ENCODE results near the gene MAL.
A peak's percentile ranks its signal among the peaks of the same experiment; 100 is the strongest.
"Not testable (repeated sequence)": the region's sequence is repeated elsewhere in the genome, so short reads cannot be mapped to it uniquely, and the experiment has no call there.

MAL gene

DNA sequence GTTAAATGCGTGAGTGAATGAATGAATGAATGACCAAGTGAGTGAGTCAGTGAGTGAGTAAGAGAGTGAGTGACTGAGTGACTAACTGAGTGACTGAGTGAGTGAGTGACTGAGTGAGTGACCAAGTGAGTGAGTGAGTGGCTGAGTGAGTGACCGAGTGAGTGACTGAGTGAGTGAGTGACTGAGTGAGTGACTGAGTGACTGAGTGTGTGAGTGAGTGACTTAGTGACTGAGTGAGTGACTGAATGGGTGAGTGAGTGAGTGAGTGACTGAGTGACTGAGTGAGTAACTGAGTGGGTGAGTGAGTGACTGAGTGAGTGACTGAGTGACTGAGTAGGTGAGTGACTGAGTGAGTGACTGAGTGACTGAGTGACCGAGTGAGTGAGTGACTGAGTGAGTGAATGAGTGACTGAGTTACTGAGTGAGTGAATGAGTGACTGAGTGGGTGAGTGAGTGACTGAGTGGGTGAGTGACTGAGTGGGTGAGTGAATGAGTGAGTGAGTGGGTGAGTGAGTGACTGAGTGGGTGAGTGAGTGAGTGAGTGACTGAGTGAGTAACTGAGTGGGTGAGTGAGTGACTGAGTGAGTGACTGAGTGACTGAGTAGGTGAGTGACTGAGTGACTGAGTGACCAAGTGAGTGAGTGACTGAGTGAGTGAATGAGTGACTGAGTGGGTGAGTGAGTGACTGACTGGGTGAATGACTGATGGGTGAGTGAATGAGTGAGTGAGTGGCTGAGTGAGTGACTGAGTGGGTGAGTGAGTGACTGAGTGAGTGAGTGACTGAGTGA lies 11.3 kb downstream of the MAL start:
- DNase-seq: no peak

GRCh38 chr2:95037384-95037839 lies 11.9 kb downstream of the MAL start:
- no peak for DNase-seq

GRCh38 chr2:95037841-95038585 lies 12.5 kb downstream of the MAL start:
- not testable (repeated sequence) for DNase-seq

DNA sequence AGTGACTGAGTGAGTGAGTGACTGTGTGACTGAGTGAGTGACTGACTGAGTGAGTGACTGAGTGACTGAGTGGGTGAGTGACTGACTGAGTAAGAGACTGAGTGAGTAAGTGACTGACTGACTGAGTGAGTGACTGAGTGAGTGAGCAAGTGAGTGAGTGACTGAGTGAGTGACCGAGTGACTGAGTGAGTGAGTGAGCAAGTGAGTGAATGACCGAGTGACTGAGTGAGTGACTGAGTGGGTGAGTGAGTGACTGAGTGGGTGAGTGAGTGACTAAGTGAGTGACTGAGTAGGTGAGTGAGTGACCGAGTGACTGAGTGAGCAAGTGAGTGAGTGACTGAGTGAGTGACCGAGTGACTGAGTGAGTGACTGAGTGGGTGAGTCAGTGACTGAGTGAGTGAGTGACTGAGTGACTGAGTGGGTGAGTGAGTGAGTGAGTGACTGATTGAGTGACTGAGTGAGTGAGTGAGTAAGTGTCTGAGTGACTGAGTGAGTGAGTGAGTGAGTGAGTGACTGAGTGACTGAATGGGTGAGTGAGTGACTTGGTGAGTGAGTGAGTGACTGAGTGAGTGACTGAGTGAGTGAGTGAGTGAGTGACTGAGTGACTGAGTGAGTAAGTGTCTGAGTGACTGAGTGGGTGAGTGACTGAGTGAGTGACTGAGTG lies 13.3 kb downstream of the MAL start:
- no peak for DNase-seq

DNA sequence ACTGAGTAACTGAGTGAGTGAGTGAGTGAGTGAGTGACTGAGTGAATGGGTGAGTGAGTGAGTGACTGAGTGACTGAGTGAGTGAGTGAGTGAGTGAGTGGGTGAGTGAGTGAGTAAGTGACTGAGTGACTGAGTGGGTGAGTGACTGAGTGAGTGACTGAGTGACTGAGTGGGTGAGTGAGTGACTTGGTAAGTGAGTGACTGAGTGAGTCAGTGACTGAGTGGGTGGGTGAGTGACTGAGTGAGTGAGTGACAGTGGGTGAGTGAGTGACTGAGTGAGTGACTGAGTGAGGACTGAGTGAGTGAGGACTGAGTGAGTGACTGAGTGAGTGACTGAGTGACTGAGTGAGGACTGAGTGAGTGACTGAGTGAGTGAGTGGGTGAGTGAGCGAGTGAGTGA lies 13.9 kb downstream of the MAL start:
- DNase-seq: no peak

DNA sequence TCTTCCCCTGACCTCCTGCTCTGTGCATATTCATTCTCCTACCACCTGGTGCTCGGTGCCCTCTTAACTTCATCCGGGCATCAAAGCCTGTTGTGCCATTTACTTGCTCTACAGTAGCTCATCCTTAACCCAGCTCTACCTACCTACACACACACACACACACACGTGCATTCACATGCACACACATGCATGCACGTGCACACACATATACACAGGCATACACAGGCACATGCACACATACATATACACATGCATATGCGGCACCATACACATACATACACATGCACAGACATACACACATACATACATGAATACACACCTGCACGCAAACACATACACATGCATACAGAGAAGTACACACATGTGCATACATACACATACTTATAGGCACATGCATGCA lies 14.5 kb downstream of the MAL start:
- DNase-seq: no peak

DNA sequence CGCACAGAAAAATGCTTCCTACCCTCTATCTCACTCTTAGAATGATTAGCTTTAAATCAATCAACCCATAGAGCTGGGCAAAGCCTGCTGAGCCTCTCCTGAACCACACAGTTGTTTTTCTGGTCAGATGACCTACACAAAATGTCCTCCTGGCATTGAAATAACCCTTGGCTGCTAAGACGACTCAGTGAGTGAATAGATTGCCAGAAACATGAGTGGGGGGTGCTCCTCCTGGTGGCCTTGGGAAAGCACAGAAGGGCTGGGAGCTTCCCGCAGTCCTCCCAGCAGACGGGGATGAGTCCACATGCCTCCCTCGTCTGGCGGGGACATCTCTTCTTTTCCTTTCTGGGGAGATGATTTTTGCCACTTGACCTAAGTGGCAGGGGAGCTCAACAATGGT lies 14.9 kb downstream of the MAL start:
- no peak for DNase-seq

DNA sequence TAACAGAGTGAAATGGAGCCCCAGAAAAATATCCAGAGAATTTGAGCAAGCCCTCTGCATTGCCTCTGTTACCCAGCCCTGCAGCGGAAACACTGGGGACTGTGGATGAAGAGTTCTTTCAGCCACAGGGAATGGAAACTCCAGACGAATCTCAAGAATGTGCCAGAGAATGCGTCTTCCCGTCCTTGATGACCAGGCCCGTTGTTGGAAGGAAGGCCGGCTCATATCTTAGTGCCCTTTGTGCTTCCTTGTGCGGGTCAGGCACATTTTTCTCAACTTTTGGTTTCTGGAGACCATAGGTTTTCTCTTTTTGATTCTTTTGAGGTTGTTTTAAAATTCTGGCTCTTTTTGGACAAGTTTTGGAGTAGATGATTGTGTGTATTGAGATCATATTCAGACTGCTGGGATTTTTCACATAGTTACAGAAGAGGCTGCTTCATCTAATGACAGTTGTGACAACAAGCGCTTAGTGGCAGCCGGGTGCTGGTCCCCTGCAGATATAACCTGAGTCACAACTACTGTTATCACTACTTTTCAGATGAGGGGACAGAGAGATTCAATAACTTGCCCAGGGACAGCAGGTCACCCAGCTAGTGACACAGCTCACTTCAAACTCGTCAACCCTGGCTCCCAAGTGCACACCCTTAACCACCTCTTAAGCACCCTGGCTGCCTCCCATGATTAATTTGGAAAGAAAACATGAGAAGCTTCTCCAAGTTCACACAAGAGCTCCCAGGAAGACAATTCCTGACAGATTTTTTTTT lies 15.7 kb downstream of the MAL start:
- DNase-seq: no peak

- no peak for DNase-seq
These were observed 16.4 kb downstream of the MAL start for GRCh38 chr2:95041824-95042442.

- DNase-seq: no peak
These were observed 17.2 kb downstream of the MAL start for GRCh38 chr2:95042472-95043271.

DNA sequence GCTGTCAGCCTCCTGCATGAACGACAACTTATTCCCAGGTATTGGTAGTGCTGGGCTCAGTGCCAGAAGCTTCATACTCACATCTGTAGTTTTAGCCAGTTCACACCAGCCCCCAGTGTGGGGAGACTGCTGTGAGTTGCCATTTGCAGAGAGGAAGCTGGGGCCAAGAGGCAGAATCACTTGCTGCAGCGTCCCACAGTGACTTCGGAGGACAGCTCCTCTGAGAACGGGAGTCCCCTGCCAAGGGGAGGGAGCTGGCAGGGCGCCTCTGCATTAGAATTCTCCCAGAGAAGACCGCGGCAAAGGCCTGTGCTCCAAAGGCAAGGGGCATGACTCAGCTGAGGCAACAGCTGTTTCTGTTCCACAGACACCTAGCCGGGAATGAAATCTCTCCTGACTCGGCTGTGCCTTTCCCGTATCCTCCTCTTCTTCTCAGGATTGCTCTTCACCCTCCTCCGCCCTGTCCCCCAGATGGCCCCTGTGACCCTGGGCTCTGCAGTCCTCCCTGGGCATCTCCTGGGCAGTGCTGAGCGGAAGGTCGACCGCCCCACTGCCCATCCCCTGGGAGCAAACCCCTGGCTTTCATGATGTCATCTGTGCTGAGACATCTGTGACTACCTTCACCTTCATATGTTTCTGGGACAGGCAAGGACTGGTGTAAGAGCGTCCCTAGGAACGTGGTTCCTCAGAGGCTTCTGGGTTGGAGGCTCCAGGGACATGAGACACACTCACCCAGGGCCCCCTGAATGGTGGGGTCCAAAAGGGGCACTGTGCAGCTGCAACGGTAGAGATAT lies 18.0 kb downstream of the MAL start:
- peak; percentile 46 for DNase-seq

DNA sequence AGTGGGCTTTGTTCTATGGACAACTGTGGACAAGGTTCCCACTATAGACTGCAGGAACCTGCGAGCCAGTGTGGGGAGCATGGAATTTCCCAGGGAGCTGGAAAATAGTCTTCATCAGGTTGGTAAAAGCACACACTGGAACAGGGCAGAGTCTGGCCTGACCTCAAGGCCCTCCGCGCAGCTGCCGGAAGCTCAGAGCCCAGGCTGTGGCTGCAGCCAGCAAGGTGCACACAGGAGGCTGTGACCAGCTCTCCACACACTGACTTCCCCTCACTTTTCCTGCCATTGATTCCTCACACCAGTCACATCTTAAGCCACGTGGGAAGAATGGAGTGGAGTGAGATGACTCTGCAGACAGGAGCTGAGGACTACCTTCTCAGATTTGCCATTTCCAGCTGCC lies 19.1 kb downstream of the MAL start:
- DNase-seq: no peak

DNA sequence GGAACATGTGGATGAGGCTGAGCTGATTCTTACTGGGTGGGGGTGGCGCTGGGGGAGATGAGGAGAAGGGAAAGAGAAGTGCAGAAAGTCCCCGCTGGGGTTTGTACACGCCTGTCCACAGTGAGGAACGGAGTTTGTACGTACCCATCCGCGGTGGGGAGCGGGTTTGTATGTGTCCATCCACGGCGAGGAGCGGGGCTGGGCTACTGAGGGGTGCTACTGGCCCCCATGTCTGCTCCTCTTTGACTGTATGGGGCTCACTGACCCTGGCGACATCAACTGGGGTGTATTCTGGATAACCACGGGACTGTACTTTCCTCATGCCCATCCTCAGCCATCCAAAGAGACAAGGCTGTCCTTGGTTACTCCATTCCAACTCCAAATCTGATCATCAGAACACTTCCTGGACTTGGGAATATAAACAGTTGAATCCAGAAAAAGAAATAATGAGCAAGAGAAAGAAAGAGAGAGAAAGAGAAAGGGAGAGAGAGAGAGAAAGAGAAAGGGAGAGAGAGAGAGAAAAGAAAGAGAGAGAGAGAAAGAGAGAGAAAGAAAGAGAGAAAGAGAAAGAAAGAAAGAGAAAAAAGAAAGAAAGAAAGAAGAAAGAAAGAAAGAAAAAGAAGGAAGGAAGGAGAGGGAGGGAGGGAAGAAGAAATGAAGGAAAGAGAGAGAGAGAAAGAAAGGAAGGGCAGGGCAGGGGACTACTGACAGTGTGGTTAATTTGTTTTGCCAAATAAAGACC lies 21.0 kb downstream of the MAL start:
- DNase-seq: no peak

DNA sequence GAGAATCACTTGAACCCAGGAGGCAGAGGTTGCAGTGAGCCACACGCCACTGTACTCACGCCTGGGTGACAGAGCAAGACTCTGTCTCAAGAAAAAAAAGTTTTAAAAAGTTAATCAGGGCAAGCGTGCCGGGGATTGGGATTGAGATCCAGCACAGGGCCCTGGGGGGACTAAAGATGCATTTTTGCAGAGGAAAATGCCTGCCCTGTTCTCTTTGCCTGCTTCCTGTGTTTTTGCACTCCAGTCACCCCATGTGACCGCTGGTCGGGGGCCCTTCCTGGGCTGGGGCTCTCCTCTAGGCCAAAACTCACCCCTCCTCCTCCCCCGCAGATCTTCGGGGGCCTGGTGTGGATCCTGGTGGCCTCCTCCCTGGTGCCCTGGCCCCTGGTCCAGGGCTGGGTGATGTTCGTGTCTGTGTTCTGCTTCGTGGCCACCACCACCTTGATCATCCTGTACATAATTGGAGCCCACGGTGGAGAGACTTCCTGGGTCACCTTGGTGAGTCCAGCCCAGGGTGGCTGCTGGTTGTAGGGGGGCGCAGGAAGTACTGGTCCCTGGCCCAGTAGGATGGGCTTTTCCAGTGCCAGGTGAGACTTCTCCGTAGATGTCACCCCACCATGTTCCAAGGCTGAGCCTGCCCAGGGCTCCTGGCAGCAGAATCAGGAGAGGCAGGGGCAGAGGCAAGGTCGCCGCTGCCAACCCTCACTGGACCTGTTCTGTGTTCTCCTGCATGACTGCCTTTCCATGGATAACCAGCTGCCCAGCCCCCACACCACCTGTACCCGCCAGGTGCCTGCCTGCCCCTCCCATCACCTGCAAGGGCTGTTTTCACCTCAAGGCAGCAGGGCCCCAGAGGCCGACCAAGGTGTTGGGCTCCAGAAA lies 22.4 kb downstream of the MAL start:
- no peak for DNase-seq

- no peak for DNase-seq
These were observed 23.5 kb downstream of the MAL start for GRCh38 chr2:95048825-95049682.

- DNase-seq: no peak
These were observed 24.1 kb downstream of the MAL start for GRCh38 chr2:95049683-95049955.

- no peak for DNase-seq
These were observed 24.5 kb downstream of the MAL start for GRCh38 chr2:95049961-95050360.
